GM12875 (cell line): ENCODE data around the gene SASH1.

Experiments used
- H3K4me3 ChIP-seq: one replicate; pipeline ENCODE4 v1.5.1; 2011; ENCODE audit warnings: low read depth, low read length, control low read depth
- TF ChIP-seq, protein P1 (sequence below): IDR thresholded peaks from 2 replicates; pipeline ENCODE4 v1.5.1; 2011; ENCODE audit warnings: low read depth, mild to moderate bottlenecking, control low read depth, inconsistent platforms, low read length, moderate library complexity, borderline replicate concordance; ENCODE audit not compliant: insufficient read depth

Gene SASH1

DNA sequence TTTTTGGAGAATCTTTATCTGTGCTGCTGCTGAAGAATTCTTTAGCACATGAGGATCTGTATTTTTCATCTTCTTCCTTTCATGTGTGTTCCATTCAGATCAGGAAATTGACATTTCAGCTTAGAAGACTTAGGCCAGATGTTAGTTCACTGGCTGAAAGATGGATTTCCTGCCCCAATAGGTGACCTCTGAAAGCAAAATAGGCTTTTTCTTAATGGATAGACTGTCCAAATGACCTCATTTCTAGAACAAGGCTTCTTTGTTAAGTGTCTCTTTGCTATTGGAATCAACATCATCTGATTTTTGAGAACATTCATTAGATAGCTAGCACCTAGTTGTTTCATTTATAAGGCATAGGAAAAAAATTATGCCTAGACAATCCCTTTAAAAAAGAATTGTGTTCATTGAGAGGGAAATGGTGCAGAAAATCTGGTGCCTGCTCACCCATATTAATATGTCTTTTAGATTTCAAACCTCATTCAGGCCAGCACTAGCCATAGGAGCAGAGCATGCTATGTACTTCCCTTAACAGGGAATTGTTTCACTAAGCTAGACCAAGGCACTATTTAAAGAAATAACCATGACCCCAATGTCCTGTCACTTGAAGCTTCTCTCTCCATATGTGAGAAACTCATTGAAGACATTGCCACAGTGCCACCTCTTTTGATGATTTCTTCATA is 13.6 kb upstream of the SASH1 start:
- no peak overlapping the region for H3K4me3 ChIP-seq
- TF ChIP-seq, protein P1, sequence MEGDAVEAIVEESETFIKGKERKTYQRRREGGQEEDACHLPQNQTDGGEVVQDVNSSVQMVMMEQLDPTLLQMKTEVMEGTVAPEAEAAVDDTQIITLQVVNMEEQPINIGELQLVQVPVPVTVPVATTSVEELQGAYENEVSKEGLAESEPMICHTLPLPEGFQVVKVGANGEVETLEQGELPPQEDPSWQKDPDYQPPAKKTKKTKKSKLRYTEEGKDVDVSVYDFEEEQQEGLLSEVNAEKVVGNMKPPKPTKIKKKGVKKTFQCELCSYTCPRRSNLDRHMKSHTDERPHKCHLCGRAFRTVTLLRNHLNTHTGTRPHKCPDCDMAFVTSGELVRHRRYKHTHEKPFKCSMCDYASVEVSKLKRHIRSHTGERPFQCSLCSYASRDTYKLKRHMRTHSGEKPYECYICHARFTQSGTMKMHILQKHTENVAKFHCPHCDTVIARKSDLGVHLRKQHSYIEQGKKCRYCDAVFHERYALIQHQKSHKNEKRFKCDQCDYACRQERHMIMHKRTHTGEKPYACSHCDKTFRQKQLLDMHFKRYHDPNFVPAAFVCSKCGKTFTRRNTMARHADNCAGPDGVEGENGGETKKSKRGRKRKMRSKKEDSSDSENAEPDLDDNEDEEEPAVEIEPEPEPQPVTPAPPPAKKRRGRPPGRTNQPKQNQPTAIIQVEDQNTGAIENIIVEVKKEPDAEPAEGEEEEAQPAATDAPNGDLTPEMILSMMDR = no peak

DNA sequence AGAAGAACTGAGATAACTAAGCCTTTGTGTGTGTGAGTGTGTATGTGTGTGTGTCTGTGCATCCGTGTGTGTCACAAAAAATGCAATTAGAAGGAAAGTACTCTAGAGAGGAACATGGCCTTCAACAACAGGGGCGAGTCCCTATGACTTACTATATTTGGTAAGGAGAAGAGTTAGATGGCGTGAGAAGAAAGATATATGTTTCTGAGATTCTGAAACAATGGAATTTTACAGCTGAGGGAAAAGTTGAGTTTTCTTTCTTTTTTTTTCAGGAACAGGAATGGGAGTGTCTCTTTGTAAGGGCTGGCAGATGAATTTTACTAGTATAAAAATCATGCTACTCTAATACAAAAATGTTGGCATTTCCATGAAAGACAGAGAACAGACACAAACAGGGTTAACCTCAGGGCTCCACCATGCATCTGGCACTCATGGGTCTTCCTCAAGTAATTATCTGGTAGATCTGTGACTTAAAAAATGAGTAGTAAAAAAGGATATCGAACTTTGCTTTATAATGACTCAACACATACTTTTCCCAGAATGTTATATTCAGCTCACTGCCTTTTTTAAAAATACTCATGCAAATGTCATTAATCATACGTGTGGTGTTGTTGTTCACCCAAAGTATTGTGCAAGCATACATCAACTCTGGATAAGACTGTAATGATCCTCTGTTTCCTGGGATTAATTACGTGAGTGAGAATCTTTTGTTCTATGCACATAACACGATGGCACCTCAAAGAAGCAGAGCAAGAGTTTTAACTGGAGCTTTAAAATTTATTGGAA is 12.8 kb upstream of the SASH1 start:
- TF ChIP-seq, protein P1 = no peak
- H3K4me3 ChIP-seq = no peak overlapping the region

- TF ChIP-seq, protein P1 = no peak
- no peak overlapping the region for H3K4me3 ChIP-seq
Measured at GRCh38 chr6:148332088-148332487, 10.6 kb upstream of the SASH1 start.

DNA sequence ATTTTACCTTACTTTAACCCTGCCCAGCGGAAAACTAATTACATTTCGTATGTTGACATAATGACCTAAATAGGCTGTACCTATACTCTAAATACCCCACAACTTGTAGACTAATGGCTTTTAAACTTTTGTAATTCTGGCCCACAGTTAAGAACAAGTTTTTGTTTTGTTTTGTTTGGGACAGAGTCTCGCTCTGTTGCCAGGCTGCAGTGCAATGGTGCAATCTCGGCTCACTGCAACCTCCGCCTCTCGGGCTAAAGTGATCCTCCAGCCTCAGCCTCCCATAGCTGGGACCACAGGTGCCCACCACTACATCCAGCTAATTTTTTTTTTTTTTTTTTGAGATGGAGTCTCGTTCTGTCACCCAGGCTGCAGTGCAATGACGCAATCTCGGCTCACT is 5.7 kb upstream of the SASH1 start:
- TF ChIP-seq, protein P1 = no peak
- H3K4me3 ChIP-seq = no peak overlapping the region

DNA sequence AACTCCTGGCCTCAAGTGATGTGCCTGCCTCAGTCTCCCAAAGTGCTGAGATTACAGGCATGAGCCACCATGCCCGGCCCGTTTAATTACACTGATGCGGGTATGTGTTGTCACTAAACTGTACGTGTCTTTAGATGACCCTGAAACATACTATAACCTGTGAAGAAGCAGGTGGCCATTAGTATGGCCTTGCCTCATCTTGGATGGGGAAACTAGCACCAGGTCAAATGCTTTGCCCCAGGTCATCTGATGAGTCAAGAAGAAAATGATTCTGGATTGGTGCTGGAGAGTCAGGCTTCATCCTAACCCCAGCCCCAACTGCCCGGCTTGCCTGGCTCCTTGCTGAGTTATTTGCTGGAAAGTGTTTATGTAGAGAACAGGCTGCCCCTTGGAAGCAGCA is 2.9 kb upstream of the SASH1 start:
- H3K4me3 ChIP-seq = no peak overlapping the region
- TF ChIP-seq, protein P1 = no peak

DNA sequence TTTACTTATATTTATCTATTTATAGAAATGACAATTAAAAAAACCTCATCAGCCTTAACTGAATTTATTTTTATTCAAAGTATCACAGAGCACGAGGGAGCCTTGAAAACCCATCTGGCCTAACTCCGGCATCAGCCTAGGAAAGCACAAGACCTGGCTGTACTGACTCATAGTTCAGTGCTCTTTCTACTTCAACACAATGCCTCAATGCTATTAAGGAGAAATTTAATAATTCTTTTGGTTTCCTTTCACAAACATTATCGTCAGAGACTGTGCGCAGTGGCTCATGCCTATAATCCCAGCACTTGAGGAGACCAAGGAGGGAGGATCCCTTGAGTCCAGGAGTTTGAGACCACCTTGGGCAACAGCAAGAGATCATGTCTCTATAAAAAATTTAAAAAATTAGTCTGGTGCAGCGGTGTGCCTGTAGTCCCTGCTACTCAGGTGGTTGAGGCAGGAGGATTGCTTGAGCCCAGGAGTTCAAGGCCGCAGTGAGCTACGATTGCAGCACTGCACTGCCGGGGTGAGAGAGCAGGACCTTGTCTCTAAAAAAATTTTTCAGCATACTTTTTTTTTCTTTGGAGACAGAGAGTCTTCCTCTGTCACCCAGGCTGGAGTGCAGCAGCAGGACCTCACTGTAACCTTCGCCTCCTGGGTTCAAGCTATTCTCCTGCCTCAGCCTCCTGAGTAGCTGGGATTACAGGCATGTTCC is 1.9 kb upstream of the SASH1 start:
- H3K4me3 ChIP-seq = no peak overlapping the region
- TF ChIP-seq, protein P1 = no peak
